ENCODE results near the gene BRPF3. TPM values are rescaled to one million over a fixed set of nuclear protein-coding genes. Genes with fewer than 3 reads are reported as not detected.

The BRPF3 gene
- total RNA-seq, 2 donors from 2014 or later, result 33.2 to 72.1 TPM

- intact Hi-C loops (cut with DNase I), result no loop called here
- Histone ChIP-seq H3K4me3 (no peak overlapping the region), H3K9me3 (no peaks in the 10 kb centered on the region), H3K4me1 (replicated peaks) (no peaks in the 10 kb centered on the region), H3K36me3 (no peaks in the 10 kb centered on the region), H3K27me3 (replicated peaks; ENCODE audit: insufficient read depth) (no peaks in the 10 kb centered on the region), H3K27ac (no peak overlapping the region)
- DNase-seq (ENCODE audit: low spot score), result no peak
- TF ChIP-seq CTCF (IDR thresholded peaks at IDR 0.05) (no peak), POLR2A (IDR thresholded peaks at IDR 0.05) (no peak), POLR2AphosphoS5 (IDR thresholded peaks at IDR 0.05) (no peak)
- 91% methylated on average over 4 of the region's 4 CpGs for WGBS
These were observed 84.4 kb downstream of the BRPF3 start for GRCh38 chr6:36280983-36281382.

Other genes starting within 250 kb of the BRPF3 start
- 10 to 100 TPM in 1 of 2 donors, not detected in 1; 15.2 TPM for gene SLC26A8, start 172.1 kb upstream of the BRPF3 start, total RNA-seq
- gene MAPK14, start 168.9 kb upstream of the BRPF3 start, total RNA-seq, result 10 to 100 TPM; 36.7 to 43.2 TPM
- 10 to 100 TPM; 34.6 to 53.5 TPM for gene MAPK13, start 66.2 kb upstream of the BRPF3 start, total RNA-seq
- gene PNPLA1, start 73.3 kb downstream of the BRPF3 start, total RNA-seq, result 1 to 10 TPM in 1 of 2 donors, not detected in 1; 2.0 TPM
- gene BNIP5, start 140.1 kb downstream of the BRPF3 start, total RNA-seq, result under 1 TPM in 1 of 2 donors, not detected in 1; 0.34 TPM
- 1 to 10 TPM in 1 of 2 donors, under 1 TPM in 1; 0.74 to 1.8 TPM for gene ETV7, start 190.9 kb downstream of the BRPF3 start, total RNA-seq
- gene PXT1, start 246.1 kb downstream of the BRPF3 start, total RNA-seq, result 1 to 10 TPM in 1 of 2 donors, not detected in 1; 6.3 TPM
- gene KCTD20, start 246.3 kb downstream of the BRPF3 start, total RNA-seq, result 10 to 100 TPM; 33.7 to 44.1 TPM